Endodermal cell (in vitro differentiated cells): Measurements from ENCODE around the gene ZDHHC19. TPM values are rescaled to one million over a fixed set of nuclear protein-coding genes. Genes with fewer than 3 reads are reported as not detected.
"Not testable (repeated sequence)": the region's sequence is repeated elsewhere in the genome, so short reads cannot be mapped to it uniquely, and the experiment has no call there.

Source experiments
- DNase-seq: peaks from one replicate; pipeline ENCODE4 v3.0.0-alpha.2; 2017
- H3K27ac ChIP-seq: 2 replicates; pipeline ENCODE4 v1.5.1; 2013; ENCODE audit warnings: mild to moderate bottlenecking, low read depth, low read length, moderate library complexity
- H3K27me3 ChIP-seq: 2 replicates; pipeline ENCODE4 v1.6.1; 2013; ENCODE audit warnings: mild to moderate bottlenecking, low read length, moderate library complexity; ENCODE audit not compliant: insufficient read depth, control insufficient read depth, poor library complexity, severe bottlenecking
- H3K36me3 ChIP-seq: 2 replicates; pipeline ENCODE4 v1.7.0; 2013; ENCODE audit warnings: mild to moderate bottlenecking, low read length, moderate library complexity; ENCODE audit not compliant: control insufficient read depth, insufficient read depth
- H3K4me1 ChIP-seq: one replicate; pipeline ENCODE4 v1.7.0; 2013; ENCODE audit warnings: low read length; ENCODE audit not compliant: control insufficient read depth, insufficient read depth
- H3K4me3 ChIP-seq: 2 replicates; pipeline ENCODE4 v1.5.1; 2013; ENCODE audit warnings: mild to moderate bottlenecking, low read length, moderate library complexity
- H3K9ac ChIP-seq: 2 replicates; pipeline ENCODE4 v1.6.1; 2013; ENCODE audit warnings: mild to moderate bottlenecking, low read length, moderate library complexity; ENCODE audit not compliant: poor library complexity, severe bottlenecking; ENCODE audit errors: extremely low read depth
- H3K9me3 ChIP-seq: 2 replicates; pipeline ENCODE4 v1.6.1; 2013; ENCODE audit warnings: mild to moderate bottlenecking, low read length, moderate library complexity; ENCODE audit not compliant: control insufficient read depth
- H3K27ac Mint-ChIP-seq: 2 replicates; pipeline ENCODE4 v1.8.0; 2020; ENCODE audit warnings: mixed read lengths
- H3K27me3 Mint-ChIP-seq: 2 replicates; pipeline ENCODE4 v1.8.0; 2021; ENCODE audit warnings: mild to moderate bottlenecking, mixed read lengths; ENCODE audit not compliant: insufficient read depth
- H3K36me3 Mint-ChIP-seq: 2 replicates; pipeline ENCODE4 v1.8.0; 2020; ENCODE audit warnings: low read depth, mixed read lengths
- H3K4me1 Mint-ChIP-seq: 2 replicates; pipeline ENCODE4 v1.8.0; 2020; ENCODE audit warnings: mixed read lengths
- H3K4me3 Mint-ChIP-seq: 2 replicates; pipeline ENCODE4 v1.8.0; 2020; ENCODE audit warnings: mild to moderate bottlenecking, moderate library complexity, mixed read lengths
- H3K9me3 Mint-ChIP-seq: 2 replicates; pipeline ENCODE4 v1.8.0; 2020; ENCODE audit warnings: mild to moderate bottlenecking, mixed read lengths
- WGBS, 2 experiments: methylation state at CpG; one replicate each; pipeline versions ENCODE4 v1.1.5 to v1.1.7; 2013; ENCODE audit warnings: missing lambda C conversion rate in 2 of 2, mixed read lengths in 1 of 2; ENCODE audit not compliant: insufficient coverage in 1 of 2, insufficient read length in 1 of 2; 5-methylcytosine and 5-hydroxymethylcytosine counted together
- total RNA-seq, 2 donors: library from RNA; stranded (reverse); fragmentation: NEBNext Ultra II Directional in 1 of 2; extraction: Animal tissue kit (Norgen Biotek cat#: 25700) in 1 of 2; gene quantifications; 2 replicates in 1 of 2; 3 replicates in 1 of 2; pipeline ENCODE4 v1.2.1, GENCODE V29; 2021
- TF ChIP-seq, protein P1 (sequence below): fragments of 200-600 bp; sonication (generic); conservative IDR thresholded peaks from 2 replicates; pipeline ENCODE4 v1.5.0; 2021; ENCODE audit warnings: antibody characterized with exemption, mild to moderate bottlenecking

The ZDHHC19 gene
- total RNA-seq, 2 donors from 2014 or later, result 0.86 TPM; not detected in 1

- TF ChIP-seq, protein P1, sequence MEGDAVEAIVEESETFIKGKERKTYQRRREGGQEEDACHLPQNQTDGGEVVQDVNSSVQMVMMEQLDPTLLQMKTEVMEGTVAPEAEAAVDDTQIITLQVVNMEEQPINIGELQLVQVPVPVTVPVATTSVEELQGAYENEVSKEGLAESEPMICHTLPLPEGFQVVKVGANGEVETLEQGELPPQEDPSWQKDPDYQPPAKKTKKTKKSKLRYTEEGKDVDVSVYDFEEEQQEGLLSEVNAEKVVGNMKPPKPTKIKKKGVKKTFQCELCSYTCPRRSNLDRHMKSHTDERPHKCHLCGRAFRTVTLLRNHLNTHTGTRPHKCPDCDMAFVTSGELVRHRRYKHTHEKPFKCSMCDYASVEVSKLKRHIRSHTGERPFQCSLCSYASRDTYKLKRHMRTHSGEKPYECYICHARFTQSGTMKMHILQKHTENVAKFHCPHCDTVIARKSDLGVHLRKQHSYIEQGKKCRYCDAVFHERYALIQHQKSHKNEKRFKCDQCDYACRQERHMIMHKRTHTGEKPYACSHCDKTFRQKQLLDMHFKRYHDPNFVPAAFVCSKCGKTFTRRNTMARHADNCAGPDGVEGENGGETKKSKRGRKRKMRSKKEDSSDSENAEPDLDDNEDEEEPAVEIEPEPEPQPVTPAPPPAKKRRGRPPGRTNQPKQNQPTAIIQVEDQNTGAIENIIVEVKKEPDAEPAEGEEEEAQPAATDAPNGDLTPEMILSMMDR, result no peak
- no peak overlapping the region for H3K4me3 Mint-ChIP-seq
- DNase-seq, result no peak
- Histone ChIP-seq H3K27ac (no peak overlapping the region), H3K36me3 (no peaks in the 10 kb centered on the region), H3K4me1 (no peaks in the 10 kb centered on the region), H3K27me3 (no peaks in the 10 kb centered on the region), H3K9ac (no peak overlapping the region), H3K4me3 (no peak overlapping the region), H3K9me3 (no peaks in the 10 kb centered on the region)
- no peaks in the 10 kb centered on the region for H3K9me3 Mint-ChIP-seq
- 90 to 100% methylated on average over 10 to 16 of the region's 16 CpGs for WGBS, 2 experiments
- H3K36me3 Mint-ChIP-seq, result no peaks in the 10 kb centered on the region
- no peak overlapping the region for H3K27ac Mint-ChIP-seq
- H3K27me3 Mint-ChIP-seq, result no peaks in the 10 kb centered on the region
- H3K4me1 Mint-ChIP-seq, result no peaks in the 10 kb centered on the region
Measured at GRCh38 chr3:196189566-196190347, 21.4 kb downstream of the ZDHHC19 start.

GRCh38 chr3:196186651-196187573, 24.3 kb downstream of the ZDHHC19 start:
- Histone ChIP-seq H3K27me3 (no peaks in the 10 kb centered on the region), H3K9ac (no peak overlapping the region), H3K27ac (peak overlapping the region; percentile 71), H3K36me3 (no peaks in the 10 kb centered on the region), H3K4me1 (no peaks in the 10 kb centered on the region), H3K4me3 (no peak overlapping the region), H3K9me3 (no peaks in the 10 kb centered on the region)
- H3K27ac Mint-ChIP-seq, result no peak overlapping the region
- no peaks in the 10 kb centered on the region for H3K4me1 Mint-ChIP-seq
- H3K27me3 Mint-ChIP-seq, result no peaks in the 10 kb centered on the region
- peak; percentile 83 for DNase-seq
- H3K9me3 Mint-ChIP-seq, result no peaks in the 10 kb centered on the region
- H3K36me3 Mint-ChIP-seq, result no peaks in the 10 kb centered on the region
- 46 to 67% methylated on average over 19 to 31 of the region's 31 CpGs for WGBS, 2 experiments
- no peak overlapping the region for H3K4me3 Mint-ChIP-seq
- TF ChIP-seq, protein P1, result no peak

- Histone ChIP-seq H3K27ac (no peak overlapping the region), H3K4me1 (no peaks in the 10 kb centered on the region), H3K36me3 (no peaks in the 10 kb centered on the region), H3K4me3 (no peak overlapping the region), H3K9me3 (no peaks in the 10 kb centered on the region), H3K27me3 (no peaks in the 10 kb centered on the region), H3K9ac (no peak overlapping the region)
- DNase-seq, result no peak
- no peak overlapping the region for H3K4me3 Mint-ChIP-seq
- H3K4me1 Mint-ChIP-seq, result no peaks in the 10 kb centered on the region
- H3K9me3 Mint-ChIP-seq, result no peaks in the 10 kb centered on the region
- H3K27me3 Mint-ChIP-seq, result no peaks in the 10 kb centered on the region
- TF ChIP-seq, protein P1, result no peak
- no peaks in the 10 kb centered on the region for H3K36me3 Mint-ChIP-seq
- 95 to 99% methylated on average over 13 to 15 of the region's 15 CpGs for WGBS, 2 experiments
- no peak overlapping the region for H3K27ac Mint-ChIP-seq
Measured at GRCh38 chr3:196184881-196185280, 26.3 kb downstream of the ZDHHC19 start.

DNA sequence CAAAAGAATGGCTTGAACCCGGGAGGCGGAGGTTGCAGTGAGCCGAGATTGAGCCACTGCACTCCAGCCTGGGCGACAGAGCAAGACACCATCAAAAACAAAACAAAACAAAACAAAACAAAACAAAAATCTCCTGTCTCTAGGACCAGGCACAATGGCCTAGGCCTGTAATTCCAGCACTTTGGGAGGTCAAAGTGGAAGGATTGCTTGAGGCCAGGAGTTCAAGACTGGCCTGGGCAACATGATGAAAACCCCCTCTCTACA, 27.1 kb downstream of the ZDHHC19 start:
- H3K27ac ChIP-seq, H3K4me1 ChIP-seq, H3K4me3 Mint-ChIP-seq, H3K27ac Mint-ChIP-seq, H3K9me3 Mint-ChIP-seq, H3K27me3 Mint-ChIP-seq, H3K36me3 ChIP-seq, H3K4me3 ChIP-seq, H3K27me3 ChIP-seq, H3K36me3 Mint-ChIP-seq, H3K4me1 Mint-ChIP-seq, H3K9me3 ChIP-seq, H3K9ac ChIP-seq, DNase-seq: not testable (repeated sequence)
- WGBS, 2 experiments, result 85 to 100% methylated on average over 2 to 4 of the region's 4 CpGs
